Panc1 (cell line): ENCODE measurements around the gene SLC41A3.
"Not testable (repeated sequence)": the region's sequence is repeated elsewhere in the genome, so short reads cannot be mapped to it uniquely, and the experiment has no call there.

Experiments
- CTCF ChIP-seq: fragments of 450-650 bp; IDR thresholded peaks from 2 replicates; pipeline ENCODE4 v1.5.1; 2017; ENCODE audit warnings: mild to moderate bottlenecking
- POLR2AphosphoS5 ChIP-seq: IDR thresholded peaks from 2 replicates; pipeline ENCODE4 v1.6.1; 2012; ENCODE audit warnings: mild to moderate bottlenecking, low read depth, low read length, moderate library complexity
- SIN3A ChIP-seq: IDR thresholded peaks from 2 replicates; pipeline ENCODE4 v1.6.1; 2012; ENCODE audit warnings: low read depth, mild to moderate bottlenecking, low read length, moderate library complexity, borderline replicate concordance; ENCODE audit not compliant: insufficient read depth

- not testable (repeated sequence) for TF ChIP-seq CTCF, SIN3A, POLR2AphosphoS5
Measured at GRCh38 chr3:125976003-125976390, 107.9 kb downstream of the SLC41A3 start.
